Mesendoderm (in vitro differentiated cells): ENCODE measurements around the gene KLHL29.

ENCODE experiments used
- DNase-seq: peaks from one replicate; pipeline ENCODE4 v3.0.0; 2013
- H2AK5ac ChIP-seq: 2 replicates; pipeline ENCODE4 v1.6.1; 2013; ENCODE audit warnings: low read length, inconsistent platforms
- H2BK120ac ChIP-seq: 2 replicates; pipeline ENCODE4 v1.6.1; 2013; ENCODE audit warnings: low read depth, mild to moderate bottlenecking, low read length, moderate library complexity, mixed read lengths
- H2BK15ac ChIP-seq: replicated peaks from 2 replicates; pipeline ENCODE4 v1.6.1; 2013; ENCODE audit warnings: low read depth, mild to moderate bottlenecking, moderate library complexity
- H2BK5ac ChIP-seq: 2 replicates; pipeline ENCODE4 v1.6.1; 2013; ENCODE audit warnings: low read length, inconsistent platforms
- H3K18ac ChIP-seq: 2 replicates; pipeline ENCODE4 v1.6.1; 2013; ENCODE audit warnings: mild to moderate bottlenecking, low read length, mixed read lengths
- H3K23ac ChIP-seq: one replicate; pipeline ENCODE4 v1.6.1; 2013; ENCODE audit warnings: low read length
- H3K27ac ChIP-seq: 2 replicates; pipeline ENCODE4 v1.5.1; 2013; ENCODE audit warnings: low read depth, mild to moderate bottlenecking, inconsistent platforms, low read length, moderate library complexity
- H3K27me3 ChIP-seq: 2 replicates; pipeline ENCODE4 v1.6.1; 2013; ENCODE audit warnings: low read length, control low read depth, mild to moderate bottlenecking, inconsistent platforms; ENCODE audit not compliant: insufficient read depth, poor library complexity
- H3K36me3 ChIP-seq: 2 replicates; pipeline ENCODE4 v1.6.1; 2013; ENCODE audit warnings: low read length, inconsistent platforms; ENCODE audit not compliant: control insufficient read depth, insufficient read depth
- H3K4ac ChIP-seq: one replicate; pipeline ENCODE4 v1.6.1; 2013; ENCODE audit warnings: low read depth, mild to moderate bottlenecking, low read length, moderate library complexity
- H3K4me1 ChIP-seq: 2 replicates; pipeline ENCODE4 v1.6.1; 2013; ENCODE audit warnings: low read depth, low read length, inconsistent platforms; ENCODE audit not compliant: control insufficient read depth
- H3K4me2 ChIP-seq: 2 replicates; pipeline ENCODE4 v1.6.1; 2013; ENCODE audit warnings: low read length
- H3K4me3 ChIP-seq: 2 replicates; pipeline ENCODE4 v1.5.1; 2013; ENCODE audit warnings: mild to moderate bottlenecking, low read length
- H3K56ac ChIP-seq: one replicate; pipeline ENCODE4 v1.6.1; 2013; ENCODE audit warnings: low read length
- H3K79me1 ChIP-seq: 2 replicates; pipeline ENCODE4 v1.6.1; 2013; ENCODE audit warnings: low read length, inconsistent platforms
- H3K79me2 ChIP-seq: 2 replicates; pipeline ENCODE4 v1.6.1; 2013; ENCODE audit warnings: mild to moderate bottlenecking, low read length; ENCODE audit not compliant: control insufficient read depth, insufficient read depth
- H3K9ac ChIP-seq: 2 replicates; pipeline ENCODE4 v1.6.1; 2013; ENCODE audit warnings: low read length, inconsistent platforms
- H4K5ac ChIP-seq: one replicate; pipeline ENCODE4 v1.6.1; 2013; ENCODE audit warnings: low read length
- H4K8ac ChIP-seq: one replicate; pipeline ENCODE4 v1.6.1; 2013; ENCODE audit warnings: low read depth, mild to moderate bottlenecking, control low read depth, low read length, moderate library complexity
- WGBS: extraction: QIAGEN DNeasy Blood & Tissue Kit; methylation state at CpG from one replicate; pipeline ENCODE4 v1.1.7; 2013; ENCODE audit warnings: low lambda C conversion rate, missing lambda C conversion rate; ENCODE audit not compliant: insufficient coverage; ENCODE audit errors: extremely low coverage; 5-methylcytosine and 5-hydroxymethylcytosine counted together

KLHL29 gene

DNA sequence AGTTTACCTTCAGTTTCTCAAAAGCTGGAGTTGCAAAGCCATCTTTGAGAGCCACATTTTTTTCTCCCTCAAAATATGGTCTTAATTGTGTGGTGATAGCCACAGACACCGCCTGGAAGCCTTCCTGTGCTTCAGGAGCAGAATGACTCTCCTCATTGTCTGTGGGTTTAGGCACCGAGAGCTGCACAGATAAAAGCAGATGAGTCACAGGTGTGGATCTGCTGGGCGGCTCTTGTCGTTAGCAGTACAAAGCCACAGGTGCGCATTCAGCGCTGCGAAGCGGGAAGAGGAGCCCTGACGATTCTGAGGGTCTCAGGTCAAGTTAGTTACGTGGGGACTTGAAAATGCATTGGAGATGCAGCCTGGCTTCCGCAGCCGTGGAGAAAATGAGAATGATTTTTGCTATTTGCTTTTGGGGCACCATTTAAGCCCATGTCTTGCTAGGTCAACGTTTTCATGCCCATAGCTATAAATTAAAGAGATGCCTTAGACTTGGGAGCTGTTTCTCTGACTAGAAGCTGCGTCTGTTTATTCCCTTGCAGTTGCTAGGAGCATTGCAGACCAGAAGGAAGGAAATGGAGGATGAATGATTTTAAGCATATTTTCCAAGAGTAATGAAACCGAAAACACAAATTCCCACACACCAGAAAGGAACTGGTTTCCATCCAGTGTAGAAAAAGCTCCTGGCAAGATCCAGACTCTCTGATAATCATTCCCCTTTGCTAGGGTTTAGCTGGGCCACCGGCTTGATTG lies 51.5 kb downstream of the KLHL29 start:
- Histone ChIP-seq H3K4me2 (no peak overlapping the region), H3K18ac (no peak overlapping the region), H3K27me3 (no peaks in the 10 kb centered on the region), H4K8ac (no peak overlapping the region), H3K36me3 (no peaks in the 10 kb centered on the region), H3K79me1 (no peaks in the 10 kb centered on the region), H3K4me1 (no peaks in the 10 kb centered on the region), H2BK5ac (no peak overlapping the region), H2AK5ac (no peak overlapping the region), H3K79me2 (no peaks in the 10 kb centered on the region), H3K9ac (no peak overlapping the region), H3K4ac (no peak overlapping the region), H4K5ac (no peak overlapping the region), H3K23ac (no peak overlapping the region), H3K27ac (no peak overlapping the region), H3K4me3 (no peak overlapping the region), H3K56ac (no peak overlapping the region), H2BK15ac (no peak overlapping the region), H2BK120ac (no peak overlapping the region)
- WGBS = no CpG with 5 or more reads among the region's 16 CpGs
- peak; percentile 72 for DNase-seq

DNA sequence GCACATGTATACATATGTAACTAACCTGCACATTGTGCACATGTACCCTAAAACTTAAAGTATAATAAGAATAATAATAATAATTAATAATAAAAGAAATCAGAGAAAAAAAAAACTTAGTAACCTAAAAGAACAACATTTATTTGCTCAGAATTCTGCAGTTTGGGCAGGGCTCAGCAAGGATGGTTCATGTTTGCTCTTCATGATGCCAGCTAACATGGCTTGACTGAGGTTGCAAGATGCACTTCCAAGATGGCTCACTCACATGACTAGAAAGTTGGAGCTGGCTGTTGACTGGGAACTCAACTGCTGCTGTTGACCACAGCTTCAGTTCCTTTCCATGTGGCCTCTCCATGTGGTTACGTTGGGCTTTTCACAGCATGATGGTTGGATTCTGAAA lies 56.4 kb downstream of the KLHL29 start:
- no peak overlapping the region for H3K23ac ChIP-seq
- WGBS = no CpG with 5 or more reads among the region's 1 CpG
- DNase-seq = no peak

DNA sequence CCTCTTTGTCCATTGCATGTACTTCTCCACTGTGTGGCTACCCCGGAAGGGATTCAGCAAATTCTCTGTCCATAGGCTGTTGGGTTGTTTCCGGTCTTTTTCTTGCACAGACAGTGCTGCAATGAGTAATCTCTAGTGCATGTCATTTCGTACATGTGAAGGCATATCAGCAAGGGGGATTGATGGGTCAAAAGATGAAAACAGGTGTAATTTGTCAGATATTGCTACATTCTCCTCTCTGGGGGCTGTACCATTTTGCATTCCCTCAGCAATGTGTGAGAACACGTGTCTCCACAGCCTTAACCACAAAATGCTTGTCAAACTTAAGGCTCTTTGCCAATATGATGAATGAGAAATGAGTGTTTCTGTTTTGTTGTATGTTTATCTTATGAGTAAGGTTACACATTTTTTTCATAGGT lies 60.5 kb downstream of the KLHL29 start:
- no peak overlapping the region for H2BK120ac ChIP-seq
- H2AK5ac ChIP-seq = no peak overlapping the region
- no peak overlapping the region for H2BK5ac ChIP-seq
- no peak overlapping the region for H3K18ac ChIP-seq
- no peak overlapping the region for H3K27ac ChIP-seq
- no peak overlapping the region for H4K5ac ChIP-seq
- no CpG with 5 or more reads among the region's 4 CpGs for WGBS
- no peak overlapping the region for H3K56ac ChIP-seq
- H3K4ac ChIP-seq = no peak overlapping the region
- no peak overlapping the region for H3K4me2 ChIP-seq
- H3K79me1 ChIP-seq = no peaks in the 10 kb centered on the region
- H4K8ac ChIP-seq = no peak overlapping the region
- H3K23ac ChIP-seq = no peak overlapping the region
- no peak overlapping the region for H2BK15ac ChIP-seq
- H3K4me3 ChIP-seq = no peak overlapping the region
- H3K36me3 ChIP-seq = no peaks in the 10 kb centered on the region
- no peaks in the 10 kb centered on the region for H3K79me2 ChIP-seq
- no peak overlapping the region for H3K9ac ChIP-seq
- DNase-seq = no peak
- no peaks in the 10 kb centered on the region for H3K4me1 ChIP-seq
- no peaks in the 10 kb centered on the region for H3K27me3 ChIP-seq

More for the DNA sequence above, 56.4 kb downstream of the KLHL29 start:
- Histone ChIP-seq H3K4me2 (no peak overlapping the region), H3K27me3 (no peaks in the 10 kb centered on the region), H3K79me2 (no peaks in the 10 kb centered on the region), H4K5ac (no peak overlapping the region), H2BK5ac (no peak overlapping the region), H4K8ac (no peak overlapping the region), H3K27ac (no peak overlapping the region), H3K56ac (no peak overlapping the region), H2AK5ac (no peak overlapping the region), H3K4ac (no peak overlapping the region), H3K36me3 (no peaks in the 10 kb centered on the region), H3K4me1 (no peaks in the 10 kb centered on the region), H3K18ac (no peak overlapping the region), H3K9ac (no peak overlapping the region), H3K4me3 (no peak overlapping the region), H3K79me1 (no peaks in the 10 kb centered on the region), H2BK120ac (no peak overlapping the region), H2BK15ac (no peak overlapping the region)

DNA sequence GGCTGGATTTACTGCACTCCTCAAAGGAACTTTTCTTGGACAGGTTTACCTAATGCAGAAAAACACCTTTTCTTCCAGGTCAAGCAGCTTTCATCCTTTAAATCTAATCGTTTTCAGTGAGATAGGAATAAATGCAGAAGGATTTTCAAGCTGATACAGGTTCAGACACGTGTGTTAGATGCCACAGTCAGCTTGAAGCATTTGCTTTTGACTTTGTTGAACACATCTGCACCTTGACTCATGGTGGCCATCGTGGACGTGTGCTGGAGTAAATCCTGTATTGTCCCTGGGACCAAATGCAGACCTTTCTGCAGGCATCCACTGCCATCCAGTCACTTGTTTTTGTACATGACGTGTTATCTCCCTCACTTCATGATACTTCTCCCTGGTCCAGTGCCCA lies 61.9 kb downstream of the KLHL29 start:
- H4K5ac ChIP-seq = no peak overlapping the region
- no peak overlapping the region for H2BK120ac ChIP-seq
- H3K27ac ChIP-seq = no peak overlapping the region
- no peak overlapping the region for H3K4me2 ChIP-seq
- no peak overlapping the region for H2BK5ac ChIP-seq
- H3K4ac ChIP-seq = no peak overlapping the region
- H2BK15ac ChIP-seq = no peak overlapping the region
- no peak overlapping the region for H3K23ac ChIP-seq
- H3K18ac ChIP-seq = no peak overlapping the region
- no CpG with 5 or more reads among the region's 5 CpGs for WGBS
- no peaks in the 10 kb centered on the region for H3K4me1 ChIP-seq
- H2AK5ac ChIP-seq = no peak overlapping the region
- H4K8ac ChIP-seq = no peak overlapping the region
- H3K4me3 ChIP-seq = no peak overlapping the region
- no peaks in the 10 kb centered on the region for H3K27me3 ChIP-seq
- H3K56ac ChIP-seq = no peak overlapping the region
- H3K79me2 ChIP-seq = no peaks in the 10 kb centered on the region
- no peak overlapping the region for H3K9ac ChIP-seq
- DNase-seq = no peak
- no peaks in the 10 kb centered on the region for H3K36me3 ChIP-seq
- H3K79me1 ChIP-seq = no peaks in the 10 kb centered on the region

GRCh38 chr2:23447405-23447804 lies 62.4 kb downstream of the KLHL29 start:
- Histone ChIP-seq H3K27ac (no peak overlapping the region), H3K4me2 (no peak overlapping the region), H2BK15ac (no peak overlapping the region), H2BK5ac (no peak overlapping the region), H3K18ac (no peak overlapping the region), H3K4me1 (no peaks in the 10 kb centered on the region), H4K5ac (no peak overlapping the region), H2BK120ac (no peak overlapping the region), H3K79me2 (no peaks in the 10 kb centered on the region), H3K4ac (no peak overlapping the region), H3K23ac (no peak overlapping the region), H3K9ac (no peak overlapping the region), H2AK5ac (no peak overlapping the region), H3K79me1 (no peaks in the 10 kb centered on the region), H3K4me3 (no peak overlapping the region), H3K36me3 (no peaks in the 10 kb centered on the region), H3K27me3 (no peaks in the 10 kb centered on the region), H4K8ac (no peak overlapping the region), H3K56ac (no peak overlapping the region)
- no CpG with 5 or more reads among the region's 3 CpGs for WGBS
- DNase-seq = no peak

DNA sequence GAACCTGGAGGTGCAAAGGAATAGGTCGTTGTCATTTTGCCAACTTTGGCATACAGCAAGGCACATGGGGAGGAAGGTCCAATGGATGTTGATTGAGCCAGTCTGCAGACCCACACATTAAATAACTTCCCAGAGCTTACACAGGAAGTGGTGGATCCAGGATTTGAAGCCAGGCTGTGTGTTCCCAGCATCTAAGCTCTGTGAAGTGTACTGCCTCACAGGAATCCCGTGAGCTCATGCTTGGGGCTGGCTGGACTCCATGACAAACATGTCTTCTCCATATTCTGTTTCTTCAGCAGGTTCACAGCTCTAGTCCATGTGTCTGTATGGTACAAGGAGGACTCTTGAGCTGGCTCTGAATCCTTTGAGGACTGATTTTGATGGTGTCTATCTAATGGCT lies 63.9 kb downstream of the KLHL29 start:
- no peak overlapping the region for H3K56ac ChIP-seq
- H3K18ac ChIP-seq = no peak overlapping the region
- no peaks in the 10 kb centered on the region for H3K79me2 ChIP-seq
- H3K4me3 ChIP-seq = no peak overlapping the region
- H3K4ac ChIP-seq = no peak overlapping the region
- no peak overlapping the region for H3K4me2 ChIP-seq
- no CpG with 5 or more reads among the region's 2 CpGs for WGBS
- H2BK5ac ChIP-seq = no peak overlapping the region
- no peak overlapping the region for H2BK15ac ChIP-seq
- H3K23ac ChIP-seq = no peak overlapping the region
- no peaks in the 10 kb centered on the region for H3K79me1 ChIP-seq
- no peak overlapping the region for H3K27ac ChIP-seq
- no peak overlapping the region for H4K5ac ChIP-seq
- no peak overlapping the region for H2AK5ac ChIP-seq
- H4K8ac ChIP-seq = no peak overlapping the region
- no peaks in the 10 kb centered on the region for H3K36me3 ChIP-seq
- H3K4me1 ChIP-seq = no peaks in the 10 kb centered on the region
- no peak overlapping the region for H3K9ac ChIP-seq
- H3K27me3 ChIP-seq = no peaks in the 10 kb centered on the region
- no peak for DNase-seq
- H2BK120ac ChIP-seq = no peak overlapping the region
